GM19467 (cell line): Measurements from ENCODE around the gene LY6G6D.

Experiments
- ATAC-seq: cut with Tn5 transposase; IDR thresholded peaks from one replicate; pipeline ENCODE4 v1.9.1; 2021; ENCODE audit warnings: mild to moderate bottlenecking, moderate library complexity; ENCODE audit not compliant: unreplicated experiment

Gene LY6G6D

GRCh38 chr6:31717499-31718222 is 2.5 kb downstream of the LY6G6D start:
- no peak for ATAC-seq

DNA sequence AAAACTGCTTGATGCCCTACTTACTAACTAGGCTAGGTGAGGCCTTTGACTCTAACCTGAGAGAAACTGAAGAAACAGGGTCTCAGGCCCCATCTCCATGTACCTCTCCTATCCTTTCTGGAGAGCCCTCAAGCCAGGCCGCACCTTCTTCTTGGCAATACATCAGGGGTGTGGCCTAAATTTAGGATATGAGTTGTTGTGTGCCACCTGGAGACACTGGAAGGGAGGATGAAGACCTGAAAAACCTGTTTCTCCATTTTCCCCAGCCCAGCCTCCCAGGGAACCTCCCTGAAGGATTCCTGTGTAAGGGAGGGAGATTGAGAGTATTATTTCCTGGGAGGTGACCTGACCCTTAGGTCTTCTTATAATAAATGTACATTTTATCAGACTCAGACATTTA is 3.1 kb downstream of the LY6G6D start:
- no peak for ATAC-seq

DNA sequence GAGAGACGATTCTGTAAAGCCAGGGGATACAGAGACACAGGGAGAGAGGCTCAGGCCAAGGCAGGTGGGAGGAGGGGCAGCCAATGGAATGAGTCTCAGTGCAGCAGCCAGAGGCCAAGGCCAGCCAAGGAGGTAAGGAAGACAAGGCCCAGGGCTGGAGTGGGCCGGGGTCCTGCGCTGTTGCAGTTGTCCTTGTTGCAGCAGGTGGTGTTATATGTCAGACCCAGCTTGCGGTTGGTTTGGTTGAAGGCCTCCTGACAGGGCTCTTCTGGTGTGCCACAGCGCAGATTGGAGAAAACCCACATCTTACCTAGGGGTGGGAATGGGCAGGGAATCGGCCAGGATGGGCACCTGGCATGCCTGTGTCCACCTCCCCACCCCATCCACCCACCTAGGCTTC is 3.9 kb downstream of the LY6G6D start:
- ATAC-seq = no peak

DNA sequence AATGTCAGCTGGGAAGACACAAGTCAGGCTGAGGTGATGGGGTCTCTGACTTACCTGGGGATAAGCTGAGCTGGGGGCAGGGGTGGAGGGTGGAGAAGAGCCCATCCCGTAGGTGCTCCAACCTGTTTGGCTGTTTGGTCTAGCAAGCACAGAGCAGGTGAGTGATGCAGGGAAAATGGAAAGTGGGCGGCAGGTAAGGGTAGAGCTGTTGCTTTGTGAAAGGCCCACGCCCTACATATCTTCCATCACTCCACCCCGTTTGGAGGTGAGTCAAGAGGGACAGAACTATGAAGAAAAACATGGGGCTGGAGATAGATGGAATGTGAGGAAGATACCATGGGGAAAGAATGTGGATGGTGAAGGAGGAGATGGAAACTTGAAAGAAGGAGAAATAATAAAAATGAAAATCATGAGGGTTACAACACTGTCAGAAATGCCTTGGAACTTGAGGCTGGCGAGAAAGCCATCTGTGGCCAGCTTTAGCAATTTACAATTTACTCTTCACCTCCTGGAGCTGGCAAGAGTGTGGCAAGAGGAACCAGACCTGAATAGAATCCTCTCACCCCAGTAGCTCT is 5.1 kb downstream of the LY6G6D start:
- ATAC-seq = no peak

DNA sequence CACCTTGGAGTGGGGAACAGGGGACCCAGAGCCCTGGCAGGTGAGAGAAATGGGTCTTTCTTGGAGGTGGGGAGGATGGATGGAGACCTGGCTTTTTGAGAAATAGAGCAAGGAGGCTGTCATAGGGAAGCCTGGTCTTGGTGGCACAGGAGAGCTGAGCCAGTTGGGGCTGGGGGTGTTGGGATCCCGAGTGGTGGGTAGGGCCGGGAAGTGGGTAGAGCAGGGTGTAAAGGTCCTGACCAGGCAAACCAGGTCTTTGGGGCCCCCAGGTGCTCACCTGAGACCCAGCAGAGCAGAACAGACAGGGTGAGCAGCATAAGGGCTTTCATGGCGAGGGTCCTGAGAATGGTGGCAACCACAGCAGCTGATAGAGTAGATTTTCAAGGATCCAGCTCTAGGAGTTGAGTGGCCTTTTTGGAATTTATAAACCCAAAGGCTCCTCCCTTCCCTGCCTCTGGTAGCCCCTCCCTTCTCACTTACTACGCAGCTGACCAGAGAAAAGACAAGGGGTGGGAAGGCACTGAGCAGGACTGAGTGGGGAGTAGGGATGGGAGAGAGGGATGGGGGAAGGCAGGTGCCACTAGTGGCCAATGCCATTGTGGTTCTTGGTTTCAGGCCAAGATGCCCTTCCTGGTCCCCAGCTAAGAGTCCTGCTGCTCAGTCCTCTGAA is 6.3 kb downstream of the LY6G6D start, which contains the start of gene LY6G6C:
TSS of gene LY6G6C (minus strand) at position 396 of the 670 bp plus-strand sequence. CDS start at position 329, 67 bp downstream.
- ATAC-seq = no peak

DNA sequence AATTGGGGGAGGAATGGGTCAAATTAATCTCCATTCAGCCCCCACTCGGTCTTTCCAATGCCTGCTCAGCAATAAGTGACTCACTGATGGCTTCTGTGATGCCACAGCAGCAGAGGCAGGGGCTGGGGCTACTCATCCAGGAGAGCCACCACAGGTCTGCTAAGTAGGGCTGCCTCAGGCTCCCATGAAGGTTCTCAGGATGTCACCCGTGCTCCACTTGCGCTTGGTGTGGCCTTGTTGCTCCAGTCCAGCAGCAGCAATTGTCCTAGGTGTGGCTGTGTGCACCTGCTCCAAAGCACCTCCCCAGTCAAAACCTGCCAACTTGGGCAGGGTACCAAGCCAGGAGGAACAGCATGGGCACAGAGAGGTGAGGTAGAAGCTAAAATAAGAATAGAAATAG is 7.0 kb downstream of the LY6G6D start:
- ATAC-seq = no peak

DNA sequence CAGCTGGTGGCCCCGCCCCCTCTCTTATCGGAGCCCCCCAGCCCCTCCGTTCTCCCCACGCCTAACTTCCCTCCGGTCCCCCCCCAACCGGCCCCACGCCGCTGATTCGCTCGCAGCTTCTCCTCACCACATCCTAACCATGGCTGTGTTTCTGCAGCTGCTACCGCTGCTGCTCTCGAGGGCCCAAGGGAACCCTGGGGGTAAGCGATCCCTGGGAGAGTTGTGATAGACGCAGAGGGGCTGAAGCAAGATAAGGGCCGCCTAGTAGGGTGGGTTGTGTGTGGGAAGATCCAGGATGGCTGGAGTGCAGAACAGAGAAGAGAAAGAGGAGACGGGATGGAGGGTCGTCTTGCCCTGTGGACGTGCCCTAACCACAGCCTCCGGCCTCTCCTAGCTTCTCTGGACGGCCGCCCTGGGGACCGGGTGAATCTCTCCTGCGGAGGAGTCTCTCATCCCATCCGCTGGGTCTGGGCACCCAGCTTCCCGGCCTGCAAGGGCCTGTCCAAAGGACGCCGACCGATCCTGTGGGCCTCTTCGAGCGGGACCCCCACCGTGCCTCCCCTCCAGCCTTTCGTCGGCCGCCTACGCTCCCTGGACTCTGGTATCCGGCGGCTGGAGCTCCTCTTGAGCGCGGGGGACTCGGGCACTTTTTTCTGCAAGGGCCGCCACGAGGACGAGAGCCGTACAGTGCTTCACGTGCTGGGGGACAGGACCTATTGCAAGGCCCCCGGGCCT is 8.3 kb downstream of the LY6G6D start, which contains the start of gene MPIG6B:
TSS of gene MPIG6B (plus strand) at position 129 of the 735 bp plus-strand sequence. CDS start at position 140, 11 bp downstream.
- no peak for ATAC-seq

DNA sequence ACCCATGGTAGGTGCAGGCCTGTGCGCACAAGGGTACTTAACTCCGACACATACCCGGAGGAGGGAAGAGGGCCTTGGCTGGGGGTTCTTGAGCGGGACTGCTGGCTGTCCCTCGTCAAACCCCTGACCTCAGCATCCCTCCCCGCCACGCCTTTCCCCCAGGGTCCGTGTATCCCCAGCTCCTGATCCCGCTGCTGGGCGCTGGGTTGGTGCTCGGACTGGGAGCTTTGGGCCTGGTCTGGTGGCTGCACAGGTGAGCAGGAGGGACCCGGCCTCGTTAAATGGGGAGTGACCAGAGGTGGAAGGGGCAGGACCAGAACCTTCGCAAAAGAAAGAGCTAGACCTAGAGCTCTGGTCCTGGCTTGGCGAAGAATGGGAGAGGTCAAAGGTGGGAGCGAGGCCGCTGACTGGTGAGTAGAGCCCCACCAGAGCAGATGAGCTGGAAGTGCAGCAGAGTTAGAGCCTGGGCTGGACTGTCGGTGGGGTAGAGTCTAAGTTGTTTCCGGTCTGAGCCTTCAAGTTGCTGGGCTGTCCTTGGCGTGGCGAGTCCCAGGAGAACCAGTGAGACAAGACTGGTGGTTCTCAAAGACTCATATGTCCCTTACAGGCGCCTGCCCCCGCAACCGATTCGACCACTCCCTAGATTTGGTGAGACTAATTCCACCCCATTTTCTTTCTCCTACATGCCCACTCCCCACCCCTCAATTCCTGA is 9.0 kb downstream of the LY6G6D start:
- ATAC-seq = no peak

- ATAC-seq = no peak
Observed at GRCh38 chr6:31725502-31726350, 10.6 kb downstream of the LY6G6D start.

DNA sequence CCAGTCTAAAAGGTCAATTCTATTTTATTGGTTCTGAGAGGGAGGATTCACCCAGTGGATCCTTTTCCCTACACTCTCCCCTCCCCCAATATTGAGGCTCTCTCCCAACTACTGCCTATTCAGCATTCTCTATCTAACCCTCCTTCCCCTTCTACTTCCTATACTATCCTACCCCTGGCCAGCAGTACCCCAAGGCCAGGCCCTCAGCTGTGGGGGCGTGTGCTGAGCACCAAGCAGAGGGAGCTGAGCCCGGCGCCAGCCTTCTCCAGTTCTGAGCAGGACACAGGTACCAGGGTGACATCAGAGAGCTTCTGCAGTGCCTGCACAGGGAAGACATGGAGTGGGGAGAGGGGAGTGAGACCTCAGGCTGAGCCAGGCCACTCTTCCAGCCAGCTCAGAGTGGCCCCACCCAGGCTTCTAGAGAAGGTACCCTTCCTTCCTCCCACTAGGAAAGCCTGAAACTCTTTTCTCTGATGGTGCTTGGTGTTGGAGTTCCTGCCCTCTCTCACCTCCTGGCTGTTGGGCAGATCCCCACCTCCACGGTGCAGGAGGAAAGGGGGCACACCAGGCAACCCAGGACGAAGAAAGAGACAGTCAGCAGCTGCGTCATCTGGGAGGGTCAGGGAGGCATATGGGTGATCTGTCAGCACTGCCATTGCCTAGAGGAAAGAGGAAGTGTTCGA is 12.0 kb downstream of the LY6G6D start:
- ATAC-seq = peak; percentile 44

DNA sequence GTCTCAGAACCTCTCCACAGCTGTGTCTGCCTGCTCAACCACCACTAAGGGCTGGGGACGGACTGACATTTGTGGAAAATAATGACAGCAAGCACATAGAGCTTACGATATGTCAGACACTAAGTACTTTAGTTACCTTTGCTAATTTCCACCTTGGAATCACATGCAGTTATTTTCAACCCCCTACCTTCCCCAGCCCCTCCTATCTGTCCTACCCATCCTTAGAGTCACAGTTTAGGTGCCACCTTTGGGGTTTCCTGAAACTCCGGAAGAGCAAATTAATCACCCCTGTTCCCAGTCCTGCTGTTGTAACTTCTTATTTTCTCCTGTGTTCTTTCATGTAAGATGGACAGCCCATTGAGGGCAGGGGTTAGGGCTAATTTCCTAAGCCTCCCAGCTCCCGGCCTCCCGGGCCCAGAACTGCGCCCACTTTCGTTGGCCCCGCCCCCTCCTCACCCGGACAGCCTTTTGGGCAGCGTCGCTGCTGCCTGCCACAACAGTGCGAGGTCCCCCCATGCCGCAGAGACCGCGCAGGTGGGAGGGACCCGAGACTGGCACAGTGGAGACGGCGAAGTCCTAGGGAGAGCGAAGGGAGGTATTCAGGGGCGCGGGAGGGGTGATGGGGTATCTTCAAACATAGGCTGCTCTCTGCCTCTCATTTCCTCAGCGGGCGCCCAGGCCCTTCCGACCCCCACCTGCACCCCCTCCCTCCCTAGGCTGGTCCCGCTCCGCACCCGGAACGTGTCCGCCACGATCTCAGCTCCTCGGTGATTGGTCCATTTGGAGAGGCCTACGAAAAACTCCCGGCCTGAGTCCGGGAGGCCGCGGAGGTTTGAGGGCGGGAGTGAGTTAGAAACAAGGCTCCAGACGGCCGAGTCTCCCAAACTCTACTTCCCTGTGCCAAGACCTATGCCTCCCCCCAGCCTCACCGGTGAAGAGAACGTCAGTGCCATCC is 12.8 kb downstream of the LY6G6D start:
- ATAC-seq = no peak

DNA sequence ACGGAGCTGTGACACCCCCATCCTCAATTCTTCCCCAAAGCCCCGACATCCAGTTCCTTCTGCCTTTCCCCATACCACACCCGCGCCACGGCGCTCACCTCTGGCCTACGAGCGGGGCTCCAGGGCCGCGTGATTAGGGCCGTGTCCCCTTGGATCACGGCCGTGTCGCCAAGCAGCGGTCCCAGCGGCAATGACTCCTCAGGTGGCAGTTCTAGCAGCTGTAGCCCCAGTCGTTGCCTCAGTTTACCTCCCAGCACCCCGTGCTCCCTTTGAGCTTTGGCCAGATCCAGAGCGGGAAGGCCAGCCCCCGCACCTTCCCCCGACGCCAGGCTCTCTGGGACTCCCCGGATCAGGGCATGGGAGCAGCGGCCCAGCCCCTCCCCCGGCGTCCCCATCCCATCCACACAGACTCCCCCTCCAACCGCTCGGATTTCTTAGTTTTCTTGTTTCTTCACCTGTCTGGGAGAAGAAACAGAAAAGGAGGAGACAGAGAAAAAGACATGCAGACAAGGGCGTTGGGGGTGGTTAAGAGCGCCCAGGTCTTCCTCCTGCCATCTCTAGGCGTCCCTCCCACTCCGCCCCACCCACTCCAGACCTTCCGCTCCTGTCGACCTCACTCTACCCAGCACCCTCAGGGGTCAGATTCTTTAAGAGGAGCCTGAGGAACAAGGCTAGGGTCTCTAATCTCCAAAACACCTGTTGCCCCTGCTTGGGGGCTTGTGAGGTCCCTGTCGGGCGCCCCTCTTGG is 13.8 kb downstream of the LY6G6D start, which contains the start of gene DDAH2:
TSS of gene DDAH2 (minus strand) at position 533 of the 748 bp plus-strand sequence. CDS start at position 395, 138 bp downstream.
- ATAC-seq = no peak

- peak; percentile 43 for ATAC-seq
Observed at GRCh38 chr6:31729515-31729978, 14.4 kb downstream of the LY6G6D start.

DNA sequence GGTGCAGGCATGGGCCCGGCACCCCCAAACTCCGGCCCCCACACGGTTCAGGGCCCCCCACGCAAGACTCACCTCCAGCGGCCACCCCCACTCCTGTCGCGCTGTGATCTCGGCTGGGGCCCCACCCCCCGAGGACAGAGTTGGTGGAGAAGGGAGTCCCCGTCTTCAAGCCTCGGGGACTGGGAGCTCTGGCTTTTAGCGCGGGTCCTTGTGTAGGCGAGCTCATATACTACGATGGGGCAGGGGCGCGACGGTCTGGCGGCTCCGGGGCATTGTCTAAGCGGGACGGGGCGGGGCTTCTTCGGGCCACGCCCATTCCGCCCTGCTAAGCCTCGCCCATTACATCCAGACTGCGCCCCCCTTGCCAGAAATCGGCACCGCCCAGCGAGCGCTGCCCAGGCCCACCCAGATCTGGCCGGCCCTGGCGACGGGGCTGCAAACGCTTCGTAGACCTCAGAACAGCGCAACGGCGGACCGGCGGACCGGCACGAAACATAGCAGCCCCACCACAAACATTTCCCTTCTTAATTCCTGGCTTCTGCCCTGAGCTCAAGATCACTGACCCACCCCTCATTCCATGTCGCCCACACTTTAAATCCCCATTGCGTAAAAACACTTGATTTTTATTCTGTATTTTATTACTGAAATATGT is 15.0 kb downstream of the LY6G6D start:
- no peak for ATAC-seq

DNA sequence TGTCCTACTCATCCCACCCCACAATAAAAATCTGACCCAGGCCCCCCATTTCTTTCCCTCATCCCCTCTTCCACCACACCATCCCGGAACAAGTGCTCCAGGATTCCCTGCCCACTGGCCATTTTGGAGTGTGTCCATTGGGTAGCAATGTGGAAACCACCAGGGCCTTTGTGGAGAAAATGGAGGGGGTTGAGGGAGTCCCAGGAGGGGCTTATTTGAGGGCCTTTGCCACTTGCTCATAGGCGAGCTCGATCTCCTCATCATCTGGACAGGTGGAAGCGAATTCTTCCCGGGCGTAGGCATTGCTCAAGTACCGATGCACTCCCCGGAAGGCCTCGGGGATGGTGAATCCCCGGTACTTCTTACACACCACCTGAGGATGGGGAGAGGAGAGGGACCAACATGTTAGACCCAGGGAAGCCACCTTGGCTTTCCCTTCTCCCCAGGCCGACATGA is 15.5 kb downstream of the LY6G6D start:
- no peak for ATAC-seq

GRCh38 chr6:31732029-31732428 is 16.9 kb downstream of the LY6G6D start:
- no peak for ATAC-seq
